Esophagus mucosa (tissue), 1 donor: Measurements from ENCODE around the gene ELOVL3. TPM values are rescaled to one million over a fixed set of nuclear protein-coding genes. Genes with fewer than 3 reads are reported as not detected.
A peak's percentile ranks its signal among the peaks of the same experiment; 100 is the strongest.
"Not testable (repeated sequence)": the region's sequence is repeated elsewhere in the genome, so short reads cannot be mapped to it uniquely, and the experiment has no call there.

ENCODE experiments used
- ATAC-seq: fragments of 200-7000 bp; cut with Tn5 transposase; one replicate; pipeline ENCODE4 v1.9.1; 2020
- total RNA-seq: library from RNA; stranded (reverse); gene quantifications from one replicate; pipeline ENCODE4 v1.2.4, GENCODE V29; 2023
- donor health status: DM: yes; HTN: yes; CAD: no.

Gene ELOVL3
- total RNA-seq, 1 donor from 2014 or later: not detected

- no peak for ATAC-seq
Observed at GRCh38 chr10:102227050-102227449, 951 bp downstream of the ELOVL3 start.

- peak; percentile 68 for ATAC-seq
Observed at GRCh38 chr10:102229810-102230263, 3.7 kb downstream of the ELOVL3 start.

- peak; percentile 19 for ATAC-seq
Observed at GRCh38 chr10:102230264-102230860, 4.3 kb downstream of the ELOVL3 start.

GRCh38 chr10:102230861-102231356 is 4.8 kb downstream of the ELOVL3 start:
- ATAC-seq: no peak

- ATAC-seq: peak; percentile 59
Observed at GRCh38 chr10:102231357-102232318, 5.5 kb downstream of the ELOVL3 start.

GRCh38 chr10:102233997-102234396 is 7.9 kb downstream of the ELOVL3 start:
- ATAC-seq: no peak

GRCh38 chr10:102234888-102235597 is 8.9 kb downstream of the ELOVL3 start:
- ATAC-seq: no peak

GRCh38 chr10:102235598-102235920 is 9.5 kb downstream of the ELOVL3 start:
- ATAC-seq: peak; percentile 88

GRCh38 chr10:102236006-102236405 is 9.9 kb downstream of the ELOVL3 start:
- no peak for ATAC-seq

- ATAC-seq: no peak
Observed at GRCh38 chr10:102237711-102238252, 11.7 kb downstream of the ELOVL3 start.

- ATAC-seq: no peak
Observed at GRCh38 chr10:102240467-102241031, 14.4 kb downstream of the ELOVL3 start.

GRCh38 chr10:102241032-102241443 is 14.9 kb downstream of the ELOVL3 start:
- no peak for ATAC-seq

GRCh38 chr10:102241444-102242117 is 15.5 kb downstream of the ELOVL3 start, which contains the start of gene PITX3:
TSS of gene PITX3 (minus strand) at chr10:102241512. CDS start at chr10:102232080, 9,432 bp downstream.
- ATAC-seq: peak; percentile 79

GRCh38 chr10:102242118-102242485 is 16.0 kb downstream of the ELOVL3 start:
- ATAC-seq: no peak

GRCh38 chr10:102243309-102243708 is 17.2 kb downstream of the ELOVL3 start:
- no peak for ATAC-seq

- peak; percentile 93 for ATAC-seq
Observed at GRCh38 chr10:102245082-102245931, 19.2 kb downstream of the ELOVL3 start, which contains the start of gene GBF1. TSS of gene GBF1 (plus strand) at chr10:102245532. CDS start at chr10:102258939, 13,407 bp downstream.

GRCh38 chr10:102245932-102246251 is 19.8 kb downstream of the ELOVL3 start:
- ATAC-seq: no peak

GRCh38 chr10:102246261-102246660 is 20.2 kb downstream of the ELOVL3 start:
- ATAC-seq: no peak

- no peak for ATAC-seq
Observed at GRCh38 chr10:102247734-102248133, 21.6 kb downstream of the ELOVL3 start.

- ATAC-seq: not testable (repeated sequence)
Observed at GRCh38 chr10:102252508-102252907, 26.4 kb downstream of the ELOVL3 start.

GRCh38 chr10:102254426-102254825 is 28.3 kb downstream of the ELOVL3 start:
- no peak for ATAC-seq
